Spinal cord (tissue), 10 donors: ENCODE results near the gene SRSF11. TPM values are rescaled to one million over a fixed set of nuclear protein-coding genes. Genes with fewer than 3 reads are reported as not detected.

Source experiments
- DNase-seq, 6 donors: peaks; one replicate each; pipeline versions ENCODE4 v3.0.0 to v3.0.0-alpha.2; 2013 to 2015; ENCODE audit warnings: low spot score in 6 of 6, low read depth in 4 of 6
- H3K27ac ChIP-seq: one replicate; pipeline ENCODE4 v1.5.1; 2013; ENCODE audit warnings: low read depth, low read length, control low read depth
- H3K27me3 ChIP-seq: one replicate; pipeline ENCODE4 v1.6.1; 2013; ENCODE audit warnings: low read length; ENCODE audit not compliant: control insufficient read depth, insufficient read depth
- H3K36me3 ChIP-seq: one replicate; pipeline ENCODE4 v1.6.1; 2013; ENCODE audit warnings: low read length; ENCODE audit not compliant: control insufficient read depth, insufficient read depth
- H3K4me1 ChIP-seq: one replicate; pipeline ENCODE4 v1.6.1; 2013; ENCODE audit warnings: low read length; ENCODE audit not compliant: control insufficient read depth, insufficient read depth
- H3K4me3 ChIP-seq: one replicate; pipeline ENCODE4 v1.5.1; 2013; ENCODE audit warnings: low read depth, low read length, control low read depth
- H3K9me3 ChIP-seq: one replicate; pipeline ENCODE4 v1.6.1; 2013; ENCODE audit warnings: low read length; ENCODE audit not compliant: control insufficient read depth, insufficient read depth
- WGBS: methylation state at CpG from one replicate; pipeline ENCODE4 v1.1.5; 2013; ENCODE audit warnings: missing lambda C conversion rate; ENCODE audit not compliant: insufficient coverage; 5-methylcytosine and 5-hydroxymethylcytosine counted together
- polyA plus RNA-seq, 2 donors: library from polyadenylated mRNA; unstranded; fragments of 120-200 nt; gene quantifications; one replicate each; pipeline ENCODE4 v1.2.1, GENCODE V29; 2013; ENCODE audit not compliant: insufficient read length in 2 of 2
- small RNA-seq: library from RNA; depleted of rRNA; stranded (forward); fragments of <200 nt; gene quantifications from one replicate; pipeline ENCODE3, GENCODE V24; 2014; ENCODE audit warnings: low replicate concordance
- total RNA-seq, 2 donors: library from RNA; depleted of rRNA in 1 of 2; stranded (reverse); fragments of 120-200 nt in 1 of 2; fragments of >200 nt in 1 of 2; gene quantifications; one replicate each; pipeline versions ENCODE4 v1.2.3 to v1.2.4, GENCODE V29; 2013 to 2014
- donor health status: healthy.

Gene SRSF11
- total and polyA plus RNA-seq, 4 donors: 189 to 248 (median 211) TPM

DNA sequence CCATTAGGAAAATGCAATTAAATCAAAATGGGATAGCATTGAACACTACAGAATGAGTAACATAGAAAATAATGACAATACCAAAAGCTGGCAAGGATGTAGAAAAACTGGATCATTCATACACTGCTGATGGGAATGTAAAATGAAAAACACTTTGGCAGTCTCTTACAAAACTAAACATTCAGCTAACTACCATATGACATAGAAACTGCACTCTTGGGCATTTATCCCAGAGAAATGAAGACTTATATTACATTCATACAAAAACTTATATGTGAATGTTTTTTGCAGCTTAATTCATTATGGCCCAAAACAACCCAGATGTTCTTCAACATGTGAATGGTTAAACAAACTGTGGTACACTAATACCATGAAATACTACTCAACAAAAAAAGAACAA lies 67.0 kb downstream of the SRSF11 start:
- DNase-seq: peak in 1 of 6 donors; percentile 66
- Histone ChIP-seq H3K4me1 (no peaks in the 10 kb centered on the region), H3K27me3 (no peaks in the 10 kb centered on the region), H3K9me3 (no peaks in the 10 kb centered on the region), H3K36me3 (peaks cover 14% of the 10 kb centered on the region), H3K27ac (no peak overlapping the region), H3K4me3 (no peak overlapping the region)

DNA sequence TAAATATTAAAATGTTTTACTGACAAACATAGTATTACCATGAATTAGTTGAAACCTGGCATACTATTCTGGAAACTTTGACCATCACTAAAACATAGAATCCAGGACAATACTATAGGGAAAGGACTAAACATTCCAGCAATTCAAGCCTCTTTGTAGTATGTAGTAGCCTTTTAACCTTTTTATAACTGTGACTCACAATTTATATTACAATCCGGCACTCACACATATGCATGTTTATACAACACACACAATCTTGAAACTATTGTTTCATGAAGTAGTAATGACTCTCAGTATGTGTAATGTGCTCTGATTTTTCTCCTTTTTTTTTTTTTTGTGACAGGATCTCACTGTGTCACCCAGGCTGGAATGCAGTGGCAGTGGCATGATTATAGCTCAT lies 69.0 kb downstream of the SRSF11 start:
- no peaks in the 10 kb centered on the region for H3K9me3 ChIP-seq
- H3K27ac ChIP-seq: no peak overlapping the region
- DNase-seq: no peak
- no CpG with 5 or more reads among the region's 1 CpG for WGBS
- no peak overlapping the region for H3K4me3 ChIP-seq
- H3K4me1 ChIP-seq: no peaks in the 10 kb centered on the region
- no peaks in the 10 kb centered on the region for H3K27me3 ChIP-seq
- H3K36me3 ChIP-seq: peaks cover 17% of the 10 kb centered on the region

DNA sequence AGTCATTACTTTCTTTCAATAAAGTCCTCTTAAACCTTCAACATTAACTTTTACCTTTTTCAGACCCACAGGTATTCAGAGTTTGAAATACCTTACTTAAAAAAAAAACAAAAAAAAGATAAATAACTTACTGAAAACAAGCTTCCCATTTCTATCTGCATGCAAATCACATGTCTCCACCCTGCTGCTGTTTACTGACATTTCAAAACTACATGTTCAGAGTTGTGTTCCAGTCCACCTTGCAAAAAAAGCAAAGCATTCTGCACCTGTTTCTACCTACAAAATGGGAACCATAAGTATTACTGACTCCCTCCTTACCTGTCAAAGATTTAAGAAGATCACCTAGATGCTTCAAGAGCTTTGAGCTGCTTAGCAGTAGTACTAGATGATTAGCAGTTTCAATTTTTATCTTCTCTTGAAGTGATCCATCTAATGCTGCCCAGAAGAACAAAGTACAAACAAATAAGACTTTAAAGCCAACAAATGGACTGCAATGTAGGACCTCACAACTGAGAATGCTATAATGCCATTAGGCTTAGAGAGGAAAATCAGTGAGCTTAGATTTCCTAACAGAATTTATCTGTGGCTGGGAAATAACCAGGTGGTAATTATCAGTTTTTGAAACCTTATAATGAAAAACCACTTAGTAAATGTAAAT lies 72.1 kb downstream of the SRSF11 start:
- Histone ChIP-seq H3K4me3 (no peak overlapping the region), H3K9me3 (no peaks in the 10 kb centered on the region), H3K27me3 (no peaks in the 10 kb centered on the region), H3K27ac (no peak overlapping the region), H3K36me3 (peaks cover 17% of the 10 kb centered on the region), H3K4me1 (no peaks in the 10 kb centered on the region)
- DNase-seq: no peak

DNA sequence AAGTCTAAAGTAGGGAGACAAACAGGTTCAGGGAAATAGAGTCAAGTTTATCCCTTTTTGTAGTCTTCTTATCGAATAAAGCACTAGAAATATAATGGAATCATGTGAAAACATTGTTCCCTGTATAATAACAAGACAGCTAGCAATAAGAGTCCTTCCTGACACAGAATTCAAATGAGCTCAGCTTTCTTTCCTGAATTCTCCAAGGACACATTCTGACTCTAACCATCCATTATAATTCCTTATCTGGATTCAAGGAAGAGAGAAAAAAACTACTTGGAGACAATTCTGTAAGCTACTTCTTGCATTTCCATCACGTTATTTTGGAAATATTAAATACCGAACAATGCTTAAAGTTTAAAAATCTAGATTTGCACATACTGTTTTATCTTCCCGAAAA lies 74.6 kb downstream of the SRSF11 start:
- Histone ChIP-seq H3K4me1 (no peaks in the 10 kb centered on the region), H3K27me3 (no peaks in the 10 kb centered on the region), H3K9me3 (no peaks in the 10 kb centered on the region), H3K27ac (no peak overlapping the region), H3K36me3 (peaks cover 16% of the 10 kb centered on the region), H3K4me3 (no peak overlapping the region)
- no CpG with 5 or more reads among the region's 4 CpGs for WGBS
- peak in 1 of 6 donors; percentile 55 for DNase-seq

DNA sequence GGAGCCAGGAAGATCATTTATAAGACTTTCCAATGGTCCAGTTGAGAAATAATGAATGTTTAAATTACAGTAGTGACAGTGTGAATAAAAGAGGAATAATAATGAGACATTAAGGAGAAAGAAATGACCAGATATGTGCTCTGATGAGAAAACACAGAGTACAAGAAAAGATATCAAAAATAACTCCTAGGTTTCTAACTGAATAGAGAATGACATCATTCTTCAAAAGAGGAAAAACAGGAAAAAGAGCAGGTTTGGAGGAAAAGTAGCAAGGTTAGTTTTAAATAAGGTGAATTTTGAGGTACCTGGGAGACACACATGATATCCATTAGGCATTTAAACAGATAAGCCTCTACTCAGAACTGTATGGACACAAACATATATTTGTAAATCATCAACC lies 78.3 kb downstream of the SRSF11 start:
- Histone ChIP-seq H3K9me3 (no peaks in the 10 kb centered on the region), H3K27me3 (no peaks in the 10 kb centered on the region), H3K36me3 (peaks cover 8% of the 10 kb centered on the region), H3K27ac (no peak overlapping the region), H3K4me3 (no peak overlapping the region), H3K4me1 (no peaks in the 10 kb centered on the region)
- no peak for DNase-seq

Small RNAs within 50 kb of the gene (small RNA-seq; reads per million reads assigned to genes)
- gene RN7SL242P: 0.26 reads per million, percentile 20 among the genes with 10 or more reads in this experiment

Other genes with a start within 250 kb of the SRSF11 start
- 10 to 100 TPM; 21.5 to 58.6 TPM for gene LRRC40, start 15.8 kb upstream of the SRSF11 start, total RNA-seq
- gene LRRC40, start 15.8 kb upstream of the SRSF11 start, polyA plus RNA-seq: 10 to 100 TPM; 32.2 to 46.8 TPM
- gene ANKRD13C, start 133.3 kb downstream of the SRSF11 start, total RNA-seq: 10 to 100 TPM; 41.8 to 71.1 TPM
- gene ANKRD13C, start 133.3 kb downstream of the SRSF11 start, polyA plus RNA-seq: 10 to 100 TPM; 31.6 to 37.0 TPM
- gene CTH, start 189.9 kb downstream of the SRSF11 start, total RNA-seq: 1 to 10 TPM; 4.9 to 6.0 TPM
- gene CTH, start 189.9 kb downstream of the SRSF11 start, polyA plus RNA-seq: 1 to 10 TPM; 8.6 to 9.7 TPM